ENCODE measurements around the gene RHO. TPM values are rescaled to one million over a fixed set of nuclear protein-coding genes. Genes with fewer than 3 reads are reported as not detected.

The RHO gene
- total and polyA plus RNA-seq, 2 donors (not counting 1 experiment from before 2014, with no cell fraction given): 0.10 TPM; not detected in 1

GRCh38 chr3:129560269-129560787 is 31.9 kb downstream of the RHO start:
- H3K9ac ChIP-seq (ENCODE audit: low read length): no peak overlapping the region
- H3K27ac ChIP-seq (ENCODE audit: low read length in 2 of 2): no peak overlapping the region
- Mint-ChIP-seq H3K4me3 (no peak overlapping the region), H3K27ac (no peak overlapping the region), H3K4me1 (peaks cover 6% of the 10 kb centered on the region), H3K27me3 (peaks cover 4% of the 10 kb centered on the region), H3K9me3 (ENCODE audit: insufficient read depth) (no peaks in the 10 kb centered on the region)
- H3K79me2 ChIP-seq (ENCODE audit: control insufficient read depth, insufficient read depth, low read length): no peaks in the 10 kb centered on the region
- H3K36me3 ChIP-seq (replicated peaks in 1 of 2; ENCODE audit: control extremely low read depth in 1 of 2, control insufficient read depth in 1 of 2, extremely low read depth in 1 of 2, insufficient read depth in 2 of 2, low read length in 1 of 2): no peaks in the 10 kb centered on the region
- intact Hi-C loops (cut with micrococcal nuclease): no loop called here
- H4K20me1 ChIP-seq (ENCODE audit: control insufficient read depth, insufficient read depth, low read length, poor library complexity, severe bottlenecking): no peaks in the 10 kb centered on the region
- no peaks in the 10 kb centered on the region for H3K9me3 ChIP-seq (ENCODE audit: control extremely low read depth in 1 of 3, control insufficient read depth in 2 of 3, insufficient read depth in 1 of 3, low read length in 2 of 3)
- H3K4me1 ChIP-seq (ENCODE audit: control insufficient read depth in 2 of 2, insufficient read depth in 2 of 2, low read length in 2 of 2): peaks cover 0 to 5% of the 10 kb centered on the region in 2 donors
- H3K4me2 ChIP-seq (replicated peaks; ENCODE audit: low read depth, low read length, poor library complexity, severe bottlenecking): no peak overlapping the region
- no peak overlapping the region for H3K4me3 ChIP-seq (ENCODE audit: control extremely low read depth in 1 of 5, extremely low read depth in 1 of 5, insufficient read depth in 1 of 5, low read depth in 2 of 5, low read length in 4 of 5)
- H3K27me3 ChIP-seq (replicated peaks in 1 of 4; ENCODE audit: control extremely low read depth in 1 of 4, control insufficient read depth in 3 of 4, insufficient read depth in 4 of 4, low read length in 3 of 4): peaks cover 0 to 20% (median 2%) of the 10 kb centered on the region in 4 experiments
- DNase-seq: no peak
- no peak for ATAC-seq (ENCODE audit: low read depth)
- H2AFZ ChIP-seq (ENCODE audit: insufficient read depth, low read depth, low read length, poor library complexity, severe bottlenecking): no peak overlapping the region
- ChIA-PET CTCF (no interaction called here), POLR2A (no interaction called here)
- WGBS (ENCODE audit: insufficient coverage): 95% methylated on average over 12 of the region's 16 CpGs
- TF ChIP-seq CTCF (IDR thresholded peaks at IDR 0.05) (no peak), EZH2 (IDR thresholded peaks at IDR 0.05; ENCODE audit: borderline replicate concordance, insufficient read depth, low read depth, low read length, poor library complexity, severe bottlenecking) (no peak)

GRCh38 chr3:129560911-129561594 is 32.6 kb downstream of the RHO start:
- H2AFZ ChIP-seq (ENCODE audit: insufficient read depth, low read depth, low read length, poor library complexity, severe bottlenecking): no peak overlapping the region
- CTCF ChIA-PET: no interaction called here
- Mint-ChIP-seq H3K4me3 (no peak overlapping the region), H3K9me3 (ENCODE audit: insufficient read depth) (no peaks in the 10 kb centered on the region), H3K27me3 (peaks cover 4% of the 10 kb centered on the region), H3K27ac (no peak overlapping the region), H3K4me1 (peaks cover 3% of the 10 kb centered on the region)
- POLR2A ChIA-PET: interaction anchor here (0.7 kb wide), 1 partner anchor 43 kb away, joined by 3 read pairs; no protein-coding TSS in a partner anchor
- no peak for ATAC-seq (ENCODE audit: low read depth)
- intact Hi-C loops (cut with micrococcal nuclease): no loop called here
- DNase-seq: no peak
- H3K4me1 ChIP-seq (ENCODE audit: control insufficient read depth in 2 of 2, insufficient read depth in 2 of 2, low read length in 2 of 2): peaks cover 0 to 5% of the 10 kb centered on the region in 2 donors
- no peaks in the 10 kb centered on the region for H3K9me3 ChIP-seq (ENCODE audit: control extremely low read depth in 1 of 3, control insufficient read depth in 2 of 3, insufficient read depth in 1 of 3, low read length in 2 of 3)
- H3K4me3 ChIP-seq (ENCODE audit: control extremely low read depth in 1 of 5, extremely low read depth in 1 of 5, insufficient read depth in 1 of 5, low read depth in 2 of 5, low read length in 4 of 5): no peak overlapping the region
- H3K36me3 ChIP-seq (replicated peaks in 1 of 2; ENCODE audit: control extremely low read depth in 1 of 2, control insufficient read depth in 1 of 2, extremely low read depth in 1 of 2, insufficient read depth in 2 of 2, low read length in 1 of 2): no peaks in the 10 kb centered on the region
- WGBS (ENCODE audit: insufficient coverage): 71% methylated on average over 16 of the region's 18 CpGs
- H4K20me1 ChIP-seq (ENCODE audit: control insufficient read depth, insufficient read depth, low read length, poor library complexity, severe bottlenecking): no peaks in the 10 kb centered on the region
- H3K27me3 ChIP-seq (replicated peaks in 1 of 4; ENCODE audit: control extremely low read depth in 1 of 4, control insufficient read depth in 3 of 4, insufficient read depth in 4 of 4, low read length in 3 of 4): peaks cover 0 to 15% (median 0%) of the 10 kb centered on the region in 4 experiments
- TF ChIP-seq CTCF (IDR thresholded peaks at IDR 0.05): no peak
- TF ChIP-seq EZH2 (IDR thresholded peaks at IDR 0.05; ENCODE audit: borderline replicate concordance, insufficient read depth, low read depth, low read length, poor library complexity, severe bottlenecking): no peak
- H3K79me2 ChIP-seq (ENCODE audit: control insufficient read depth, insufficient read depth, low read length): no peaks in the 10 kb centered on the region
- H3K4me2 ChIP-seq (replicated peaks; ENCODE audit: low read depth, low read length, poor library complexity, severe bottlenecking): no peak overlapping the region
- H3K27ac ChIP-seq (ENCODE audit: low read length in 2 of 2): no peak overlapping the region
- H3K9ac ChIP-seq (ENCODE audit: low read length): no peak overlapping the region

All from B cell (primary cell).